GM19395 (cell line): ENCODE data around the gene DGKD.

ENCODE experiments used
- ATAC-seq: cut with Tn5 transposase; IDR thresholded peaks from one replicate; pipeline ENCODE4 v1.9.1; 2021; ENCODE audit warnings: mild to moderate bottlenecking, moderate library complexity; ENCODE audit not compliant: unreplicated experiment

Gene DGKD

DNA sequence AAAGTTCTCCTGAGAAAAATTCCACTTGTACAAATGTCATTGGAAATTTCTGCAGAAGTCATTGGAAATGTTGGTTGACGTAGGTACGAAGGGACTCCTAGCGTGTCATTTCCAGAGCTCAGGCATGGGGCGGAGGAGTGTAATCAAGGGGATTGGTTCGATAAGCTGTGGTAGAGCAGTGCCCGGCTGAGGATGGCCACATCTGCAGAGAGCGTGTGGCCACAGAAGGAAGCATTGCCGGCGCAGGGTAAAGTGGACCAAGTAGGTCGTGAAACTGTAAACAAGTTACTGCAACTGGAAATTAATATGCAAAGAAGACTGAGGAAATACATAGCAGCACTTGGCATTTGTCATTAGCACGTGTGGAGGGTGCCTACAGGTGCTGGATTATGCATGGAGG is 101.8 kb downstream of the DGKD start:
- no peak for ATAC-seq

DNA sequence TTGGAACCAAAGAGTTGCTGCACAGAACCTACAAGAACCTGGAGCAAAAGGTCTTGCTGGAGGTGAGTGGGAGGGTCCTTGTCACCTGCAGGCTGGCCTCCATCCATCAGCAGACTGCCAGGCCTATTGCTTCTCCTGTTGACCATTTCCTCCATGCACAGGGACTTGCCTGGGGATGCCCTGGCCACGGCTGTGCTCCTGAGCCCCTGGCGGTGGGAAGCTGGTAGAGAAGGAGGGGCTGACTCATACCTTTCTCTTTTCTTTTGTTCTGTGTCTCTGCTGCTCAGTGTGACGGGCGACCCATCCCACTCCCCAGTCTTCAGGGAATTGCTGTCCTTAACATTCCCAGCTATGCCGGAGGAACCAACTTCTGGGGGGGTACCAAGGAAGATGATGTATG is 102.6 kb downstream of the DGKD start:
- ATAC-seq: no peak

DNA sequence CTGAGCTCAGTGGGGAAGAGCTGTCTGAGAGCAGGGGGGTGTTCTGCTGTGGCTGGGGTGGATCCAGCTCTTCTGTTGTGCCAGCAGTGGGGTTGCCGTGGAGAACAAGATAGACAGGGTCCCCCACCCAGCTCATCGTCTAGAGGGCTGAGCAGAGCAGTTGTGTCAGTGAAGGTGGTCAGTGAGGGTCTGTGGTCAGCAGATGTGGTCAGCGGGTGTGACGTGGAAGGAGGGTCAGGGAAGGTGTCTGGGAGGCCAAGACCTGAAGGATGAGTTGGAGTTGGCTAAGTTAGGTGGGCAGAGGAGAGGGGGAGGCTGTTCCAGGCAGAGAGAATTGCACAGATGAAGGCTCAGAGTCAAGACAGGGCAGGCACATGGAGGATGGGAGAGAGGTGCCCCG is 103.1 kb downstream of the DGKD start:
- no peak for ATAC-seq

DNA sequence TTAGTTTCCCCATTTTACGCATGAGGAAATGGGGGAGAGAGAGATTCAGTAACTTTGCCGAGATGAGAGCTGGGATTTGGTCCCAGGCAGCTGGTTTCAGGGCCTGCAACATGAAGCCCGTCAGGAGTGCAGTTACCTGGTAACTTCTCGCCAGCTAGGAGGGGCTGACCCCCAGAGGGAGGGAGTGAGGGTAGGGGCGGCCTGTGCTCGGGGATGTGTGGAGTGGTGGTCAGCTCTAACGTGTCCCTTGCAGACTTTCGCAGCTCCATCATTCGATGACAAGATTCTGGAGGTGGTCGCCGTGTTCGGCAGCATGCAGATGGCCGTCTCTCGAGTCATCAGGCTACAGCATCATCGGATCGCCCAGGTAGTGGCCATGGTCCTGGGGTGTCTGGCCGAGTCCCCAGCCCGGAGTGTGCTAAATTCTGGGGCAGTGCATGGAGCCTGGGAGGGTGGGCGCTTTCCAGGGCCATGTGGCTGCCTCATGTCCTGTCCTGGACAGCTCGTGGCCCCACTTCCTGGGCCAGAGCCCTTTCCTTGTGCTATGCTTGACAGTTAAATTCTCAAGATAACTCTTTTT is 103.8 kb downstream of the DGKD start:
- ATAC-seq: no peak

DNA sequence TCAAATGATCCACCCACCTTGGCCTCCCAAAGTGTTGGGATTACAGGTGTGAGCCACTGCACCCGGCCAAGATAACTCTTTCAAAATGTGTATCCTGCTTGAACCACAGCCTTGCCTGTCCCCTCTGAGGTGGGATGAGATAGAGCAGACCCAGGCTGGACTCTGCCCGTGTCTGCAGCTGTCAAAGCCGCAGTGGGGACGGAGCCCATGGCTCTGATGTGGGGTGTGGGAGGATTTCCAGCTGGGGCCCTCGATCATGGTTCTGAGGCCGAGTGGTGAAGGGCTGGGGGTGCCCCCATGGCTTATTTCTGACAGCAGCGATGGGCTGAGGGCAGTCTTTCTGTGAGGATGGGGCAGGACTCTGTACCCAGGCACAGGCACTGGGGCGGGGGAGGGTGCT is 104.5 kb downstream of the DGKD start:
- ATAC-seq: no peak

DNA sequence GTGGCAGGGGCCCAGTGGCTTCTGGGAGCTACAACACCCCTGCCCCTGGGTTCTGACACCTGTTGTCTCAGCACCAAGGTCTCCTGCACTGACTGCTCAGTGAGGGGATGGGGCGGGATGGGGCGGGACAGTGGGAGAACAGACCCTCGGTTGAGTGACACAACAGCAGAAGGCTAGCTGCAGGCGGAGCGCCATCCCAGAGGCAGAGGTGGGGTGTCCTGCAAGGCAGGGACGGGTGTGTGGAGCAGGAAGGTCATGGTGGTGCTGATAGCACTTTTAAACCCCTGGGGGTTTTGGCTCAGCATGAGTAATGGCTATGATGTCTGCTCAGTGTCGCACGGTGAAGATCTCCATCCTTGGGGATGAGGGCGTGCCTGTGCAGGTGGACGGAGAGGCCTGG is 105.1 kb downstream of the DGKD start:
- ATAC-seq: no peak

DNA sequence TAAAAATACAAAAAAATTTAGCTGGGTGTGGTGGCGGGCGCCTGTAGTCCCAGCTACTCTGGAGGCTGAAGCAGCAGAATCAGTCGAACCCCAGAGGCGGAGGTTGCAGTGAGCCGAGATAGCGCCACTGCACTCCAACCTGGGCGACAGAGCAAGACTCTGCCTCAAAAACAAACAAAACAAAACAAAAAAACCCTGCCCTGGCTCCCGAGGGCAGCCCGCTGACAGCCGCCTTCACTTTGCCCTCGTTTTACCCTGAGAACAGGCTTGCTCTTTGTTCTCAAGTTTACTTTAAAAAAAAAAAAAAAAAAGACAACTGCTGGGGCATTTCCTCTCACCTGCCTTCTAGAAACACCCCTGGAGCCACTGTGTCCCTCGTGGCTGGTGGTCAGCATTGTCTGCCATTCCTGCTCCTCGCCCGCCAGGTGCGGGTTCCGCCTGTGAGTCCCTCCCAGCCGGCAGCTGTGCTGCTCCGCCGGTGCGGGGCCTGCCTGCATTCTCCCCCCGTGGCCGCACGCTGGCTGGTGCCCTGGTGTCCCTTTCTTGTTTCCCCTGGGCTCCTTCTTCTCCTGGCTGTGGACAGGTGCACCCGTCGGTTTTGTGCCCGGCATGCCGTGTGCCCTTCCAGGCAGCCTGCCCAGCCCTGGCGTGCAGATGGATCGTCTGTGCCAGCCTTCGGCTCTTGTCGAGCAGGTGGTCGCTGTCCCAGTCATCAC is 106.6 kb downstream of the DGKD start:
- no peak for ATAC-seq

DNA sequence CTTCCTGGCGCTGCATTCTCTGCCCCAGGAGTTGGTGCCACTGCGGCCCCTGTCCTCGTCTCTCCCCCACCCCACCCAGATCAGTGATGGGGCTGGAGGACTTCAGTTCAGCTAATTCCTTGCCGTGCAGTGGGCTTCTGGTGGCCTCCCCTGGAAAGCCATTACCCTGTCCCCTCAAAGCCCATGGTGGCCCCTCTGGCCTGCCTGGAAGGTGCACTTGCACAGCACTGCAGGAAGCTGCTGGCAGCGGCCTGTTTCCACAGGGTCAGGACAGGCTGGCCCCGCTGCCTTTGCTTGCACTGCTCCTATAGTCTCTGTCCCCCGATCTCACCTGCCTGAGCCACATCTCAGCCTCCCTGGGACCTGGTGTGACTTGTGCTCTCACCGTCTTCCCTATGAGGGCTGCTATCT is 107.2 kb downstream of the DGKD start:
- no peak for ATAC-seq

DNA sequence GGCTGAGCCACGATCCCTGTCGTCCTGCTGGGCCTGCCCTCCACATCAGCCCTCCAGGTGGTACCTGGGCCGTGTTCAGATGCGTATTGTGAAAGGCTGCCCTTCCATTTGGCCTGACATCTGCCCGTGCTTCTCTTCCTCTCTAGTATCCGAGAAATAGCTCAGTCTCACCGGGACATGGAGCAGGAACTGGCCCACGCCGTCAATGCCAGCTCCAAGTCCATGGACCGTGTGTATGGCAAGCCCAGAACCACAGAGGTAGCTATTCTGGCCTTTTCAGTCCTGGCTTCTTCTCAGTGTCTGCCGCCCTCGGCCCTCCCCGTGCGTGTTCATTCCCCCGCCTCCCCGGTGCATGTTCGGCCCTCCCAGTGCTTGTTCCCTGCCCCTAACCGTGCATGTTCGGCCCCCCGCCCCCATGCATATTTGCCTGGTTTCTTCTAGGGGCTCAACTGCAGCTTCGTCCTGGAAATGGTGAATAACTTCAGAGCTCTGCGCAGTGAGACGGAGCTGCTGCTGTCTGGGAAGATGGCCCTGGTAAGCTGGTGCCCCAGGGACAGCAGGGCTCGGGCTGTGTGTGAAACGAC is 108.0 kb downstream of the DGKD start:
- ATAC-seq: no peak

DNA sequence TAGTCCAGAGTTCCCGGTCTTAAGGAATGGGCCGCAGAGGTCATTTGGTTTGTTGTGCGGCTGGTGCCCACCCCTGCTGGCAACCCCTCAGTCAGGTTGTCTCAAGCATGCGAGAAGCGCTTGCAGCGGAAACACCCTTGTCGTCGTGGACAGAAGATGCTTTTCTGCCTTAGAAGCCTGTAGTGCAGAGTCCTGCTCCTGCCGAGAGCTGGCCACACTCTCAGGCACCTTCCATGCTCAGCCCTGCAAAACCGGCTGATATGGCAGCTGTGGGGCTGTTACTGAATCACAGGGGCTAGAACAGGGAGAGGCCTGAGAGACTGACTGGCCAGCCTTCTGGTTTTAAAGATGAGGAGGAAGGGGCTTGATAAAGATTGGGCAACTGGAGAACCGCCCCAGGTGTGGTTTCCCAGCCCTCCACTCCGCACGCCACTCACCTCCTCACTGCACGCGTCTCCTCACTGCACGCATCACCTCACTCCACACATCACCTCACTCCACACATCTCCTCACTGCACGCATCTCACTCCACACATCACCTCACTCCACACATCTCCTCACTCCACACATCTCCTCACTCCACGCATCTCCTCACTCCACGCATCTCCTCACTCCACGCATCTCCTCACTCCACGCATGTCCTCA is 108.7 kb downstream of the DGKD start:
- ATAC-seq: no peak

DNA sequence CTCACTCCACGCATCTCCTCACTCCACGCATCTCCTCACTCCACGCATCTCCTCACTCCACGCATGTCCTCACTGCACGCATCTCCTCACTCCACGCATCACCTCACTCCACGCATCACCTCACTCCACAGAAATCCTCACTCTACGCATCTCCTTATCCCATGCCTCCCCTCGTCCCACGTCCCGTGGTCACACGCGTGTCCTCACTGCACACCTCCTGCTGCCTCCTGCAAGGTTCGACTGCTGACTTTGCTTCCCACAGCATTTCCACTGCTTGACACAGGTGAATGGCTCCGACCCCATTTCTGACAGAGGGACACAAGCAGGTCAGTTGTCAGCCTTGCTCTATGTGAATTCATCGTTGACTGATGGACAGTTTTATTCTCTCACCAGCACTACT is 109.3 kb downstream of the DGKD start:
- ATAC-seq: no peak

DNA sequence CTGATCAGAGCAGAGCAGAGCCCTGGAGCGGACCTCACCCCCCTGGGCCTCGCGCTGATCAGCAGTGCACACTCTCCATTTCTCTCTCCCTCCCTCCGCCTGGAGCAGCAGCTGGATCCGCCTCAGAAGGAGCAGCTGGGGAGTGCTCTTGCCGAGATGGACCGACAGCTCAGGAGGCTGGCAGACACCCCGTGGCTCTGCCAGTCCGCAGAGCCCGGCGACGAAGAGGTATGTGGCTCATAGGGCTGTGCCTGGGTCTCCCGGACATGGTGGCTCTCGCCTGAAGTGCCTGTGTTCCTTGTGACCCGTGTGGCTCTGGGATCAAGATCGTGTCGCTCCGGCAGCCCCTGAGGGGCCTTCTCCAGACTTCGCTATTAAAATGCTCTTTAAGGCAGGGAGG is 109.8 kb downstream of the DGKD start:
- ATAC-seq: no peak

DNA sequence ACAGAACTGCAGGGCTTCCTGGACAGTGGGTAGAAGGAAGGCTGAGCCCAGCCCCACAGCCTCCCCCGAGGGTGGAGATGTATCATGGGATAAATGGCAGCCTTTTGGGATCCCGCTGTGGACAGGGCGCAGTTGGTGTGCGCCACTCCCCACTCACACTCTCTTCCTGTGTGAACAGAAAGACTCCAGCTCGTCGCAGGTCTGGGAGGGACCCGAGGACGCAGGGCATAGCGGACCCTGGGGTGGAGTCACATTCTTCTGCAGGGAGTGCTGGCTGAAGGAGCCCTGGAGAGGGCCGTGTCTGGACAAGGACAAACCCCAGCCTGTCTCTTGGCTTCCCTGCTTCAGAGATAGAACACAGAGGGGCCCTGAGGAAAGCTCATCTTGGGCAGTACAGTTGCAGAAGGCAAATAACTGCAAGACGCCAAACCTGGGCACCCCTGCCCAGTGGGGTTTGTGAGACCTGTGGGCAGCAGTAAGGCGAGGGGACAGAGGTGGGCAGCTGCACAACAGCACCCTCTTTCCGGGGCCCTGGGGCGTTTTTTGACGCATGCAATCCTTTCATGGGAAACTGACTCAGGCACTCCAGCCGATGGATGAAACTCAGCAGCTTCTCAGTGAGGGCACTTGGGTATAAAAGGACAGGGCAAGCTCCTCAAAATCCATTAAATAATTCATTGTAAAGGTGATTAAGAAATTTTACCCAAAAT is 110.4 kb downstream of the DGKD start:
- ATAC-seq: no peak

DNA sequence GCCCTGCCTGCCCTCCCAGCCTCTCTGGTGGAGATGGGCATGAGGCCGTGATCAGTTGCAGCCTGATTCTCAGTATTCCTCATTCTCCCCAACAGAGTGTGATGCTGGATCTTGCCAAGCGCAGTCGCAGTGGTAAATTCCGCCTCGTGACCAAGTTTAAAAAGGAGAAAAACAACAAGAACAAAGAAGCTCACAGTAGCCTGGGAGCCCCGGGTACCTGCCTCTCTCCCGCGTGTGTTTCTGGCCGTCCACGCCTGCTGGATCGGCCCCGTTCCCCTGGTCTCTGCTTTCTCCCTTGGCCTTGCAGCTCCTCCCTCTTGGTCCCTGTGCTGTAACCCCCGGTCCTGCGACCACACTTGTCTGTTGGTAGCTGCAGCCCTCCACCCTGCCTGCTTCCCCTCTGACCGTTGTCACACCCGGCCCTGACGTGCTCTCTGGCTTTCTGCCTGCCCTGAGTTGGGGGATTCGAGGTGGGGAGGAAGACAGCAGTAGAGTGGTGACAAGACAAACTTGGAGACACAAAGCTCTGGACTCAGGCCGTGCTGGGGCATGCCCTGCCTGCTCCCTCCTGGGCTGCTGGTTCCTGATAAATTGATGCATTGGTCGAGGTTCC is 112.8 kb downstream of the DGKD start:
- ATAC-seq: no peak

DNA sequence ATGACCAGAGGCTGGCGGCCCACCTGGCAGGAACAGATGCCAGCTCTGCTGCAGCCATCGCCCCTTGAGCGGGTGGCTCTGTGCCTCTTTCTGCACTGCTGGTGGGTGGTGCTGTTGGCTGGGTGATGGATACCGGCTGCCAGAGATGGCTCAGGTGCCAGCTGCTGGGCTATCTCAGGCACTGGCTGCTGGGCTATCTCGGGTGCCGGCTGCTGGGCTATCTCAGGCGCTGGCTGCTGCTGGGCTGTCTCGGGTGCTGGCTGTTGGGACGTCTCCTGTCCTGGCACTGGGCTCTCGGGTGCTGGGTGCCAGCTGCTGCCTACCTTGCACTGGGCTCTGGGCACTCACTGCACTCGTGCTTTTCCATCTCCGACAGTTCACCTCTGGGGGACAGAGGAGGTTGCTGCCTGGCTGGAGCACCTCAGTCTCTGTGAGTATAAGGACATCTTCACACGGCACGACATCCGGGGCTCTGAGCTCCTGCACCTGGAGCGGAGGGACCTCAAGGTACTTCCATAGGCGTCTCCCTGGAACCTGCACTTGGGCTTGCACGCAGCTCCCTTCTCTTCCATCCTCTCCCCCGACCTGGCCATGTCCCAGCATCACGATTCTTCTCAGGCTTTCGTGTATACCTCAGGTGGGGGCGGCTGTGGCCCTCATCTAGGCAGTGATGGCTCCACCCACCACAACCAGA is 113.9 kb downstream of the DGKD start:
- ATAC-seq: no peak

DNA sequence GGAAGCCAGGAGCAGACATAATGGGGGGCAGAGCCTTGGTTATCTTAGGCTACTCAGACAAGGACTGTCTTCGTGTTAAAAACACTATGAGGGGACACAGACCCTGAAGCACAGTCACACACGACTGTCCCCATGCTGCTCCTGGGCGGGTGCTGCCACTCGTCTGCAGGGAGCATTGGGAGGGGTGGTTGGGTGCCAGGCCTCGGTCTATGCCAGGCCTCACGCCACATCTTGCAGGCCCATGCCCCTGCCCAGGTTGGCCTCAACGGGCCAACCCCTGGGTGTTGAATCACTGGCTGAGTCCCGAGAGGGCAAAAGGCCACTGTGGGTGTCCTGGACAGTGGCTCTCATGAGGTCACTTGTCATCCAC is 114.4 kb downstream of the DGKD start:
- no peak for ATAC-seq

DNA sequence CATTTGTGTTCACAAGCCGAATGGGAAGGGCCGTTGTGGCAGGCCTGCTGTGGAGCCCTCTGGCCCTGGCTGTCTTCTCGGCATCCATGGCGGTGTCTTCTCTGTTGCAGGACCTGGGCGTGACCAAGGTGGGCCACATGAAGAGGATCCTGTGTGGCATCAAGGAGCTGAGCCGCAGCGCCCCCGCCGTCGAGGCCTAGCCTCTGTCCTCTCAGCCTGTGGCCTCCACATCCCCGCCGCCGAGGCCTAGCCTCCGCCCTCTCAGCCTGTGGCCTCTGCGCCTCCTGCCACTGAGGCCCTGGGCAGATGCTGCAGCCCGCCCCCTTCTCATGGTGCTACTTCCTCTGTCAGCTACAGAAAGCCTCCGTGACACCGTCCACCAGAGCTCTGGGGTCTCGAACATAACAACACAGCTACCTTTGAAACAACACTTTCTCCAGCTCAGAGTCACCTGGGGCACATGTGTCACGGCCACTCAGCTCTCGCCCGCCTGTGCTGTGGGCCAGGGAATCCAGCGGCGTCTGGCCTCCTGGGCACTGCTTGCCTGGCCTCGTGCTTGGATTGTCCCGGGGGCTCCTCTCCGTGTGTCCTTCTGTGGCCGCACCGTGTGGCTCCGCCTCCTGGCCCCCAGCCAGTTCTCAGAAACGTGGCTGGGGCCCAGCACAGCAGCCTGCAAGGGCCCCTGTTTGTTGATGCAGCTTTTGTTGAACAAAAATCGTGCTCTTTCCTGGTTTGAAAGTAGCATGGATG is 115.1 kb downstream of the DGKD start:
- ATAC-seq: no peak

DNA sequence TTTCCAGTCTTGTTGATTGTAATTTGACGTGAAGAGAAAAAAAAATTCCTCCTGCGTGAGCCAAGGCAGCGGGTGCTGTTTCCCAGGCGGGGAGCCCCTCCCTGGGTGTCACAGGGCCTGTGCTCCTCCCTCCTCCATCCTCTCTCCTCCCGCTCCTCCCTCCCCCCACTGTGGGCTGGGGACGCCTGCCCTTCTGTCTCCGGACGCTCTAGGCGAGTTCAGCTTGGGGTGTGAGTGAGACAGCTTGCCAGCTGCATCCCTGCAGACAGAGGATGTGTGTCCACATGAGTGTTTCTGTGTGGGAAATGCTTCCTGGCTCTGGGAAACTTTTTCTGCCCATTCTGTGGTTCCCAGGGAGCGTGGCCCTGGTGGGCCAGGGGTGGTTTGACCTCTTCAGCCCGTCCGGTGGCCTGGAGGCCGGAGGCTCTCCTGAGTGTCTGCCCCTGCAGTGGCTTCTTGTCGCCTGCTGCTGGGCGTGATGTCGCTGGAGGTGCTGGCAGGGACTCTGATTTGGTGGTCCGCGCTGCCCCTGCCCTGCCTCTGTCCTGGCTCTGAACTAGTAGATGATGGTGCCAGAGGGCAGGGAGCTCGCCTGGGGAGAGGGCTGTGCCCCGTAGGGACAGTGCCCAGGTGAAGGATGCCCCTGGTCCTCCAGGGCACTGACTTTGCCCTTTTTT is 115.9 kb downstream of the DGKD start:
- ATAC-seq: no peak

DNA sequence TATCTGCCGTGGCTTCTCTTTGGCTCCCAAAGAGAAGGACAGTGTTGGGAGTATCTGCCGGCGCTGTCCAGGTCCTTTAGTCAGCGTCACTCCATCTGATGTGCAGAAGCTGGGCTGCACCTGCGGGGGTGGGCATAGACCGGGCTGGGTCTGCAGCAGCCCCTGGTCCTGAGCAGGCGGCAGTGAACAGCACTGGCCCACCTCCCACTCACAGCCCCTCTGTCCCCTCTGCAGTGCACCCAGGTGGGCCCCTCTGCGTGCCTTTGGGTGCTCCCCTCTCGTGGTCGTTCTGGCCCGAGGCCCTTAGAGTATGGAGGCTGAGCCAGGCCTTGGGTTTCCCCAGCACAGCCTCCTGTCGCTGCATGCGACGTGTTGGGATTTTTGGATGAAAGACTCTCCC is 116.5 kb downstream of the DGKD start:
- no peak for ATAC-seq
